Neural crest cell (in vitro differentiated cells): ENCODE measurements around the gene PNMA8B. TPM values are rescaled to one million over a fixed set of nuclear protein-coding genes. Genes with fewer than 3 reads are reported as not detected.

Source experiments
- DNase-seq: peaks from one replicate; pipeline ENCODE4 v3.0.0; 2021; ENCODE audit warnings: low read depth, mixed read lengths, low spot score
- H3K27ac Mint-ChIP-seq: one replicate; pipeline ENCODE4 v1.8.0; 2021; ENCODE audit warnings: mild to moderate bottlenecking, mixed read lengths; ENCODE audit not compliant: unreplicated experiment
- H3K27me3 Mint-ChIP-seq: 2 replicates; pipeline ENCODE4 v1.8.0; 2021; ENCODE audit warnings: low read depth, mild to moderate bottlenecking, mixed read lengths
- H3K36me3 Mint-ChIP-seq: 2 replicates; pipeline ENCODE4 v1.8.0; 2021; ENCODE audit warnings: low read depth, mild to moderate bottlenecking, mixed read lengths
- H3K4me1 Mint-ChIP-seq: 2 replicates; pipeline ENCODE4 v1.8.0; 2021; ENCODE audit warnings: mixed read lengths
- H3K4me3 Mint-ChIP-seq: one replicate; pipeline ENCODE4 v1.8.0; 2021; ENCODE audit warnings: mild to moderate bottlenecking, mixed read lengths
- H3K9me3 Mint-ChIP-seq: 2 replicates; pipeline ENCODE4 v1.8.0; 2021; ENCODE audit warnings: mixed read lengths
- total RNA-seq: library from RNA; stranded (reverse); gene quantifications from 2 replicates; pipeline ENCODE4 v1.2.1, GENCODE V29; 2021
- TF ChIP-seq, protein P1 (sequence below): fragments of 200-600 bp; sonication (generic); conservative IDR thresholded peaks from 2 replicates; pipeline ENCODE4 v1.5.0; 2021; ENCODE audit warnings: antibody characterized with exemption, mild to moderate bottlenecking

The PNMA8B gene
- total RNA-seq, 1 donor from 2014 or later, result 4.6 TPM

DNA sequence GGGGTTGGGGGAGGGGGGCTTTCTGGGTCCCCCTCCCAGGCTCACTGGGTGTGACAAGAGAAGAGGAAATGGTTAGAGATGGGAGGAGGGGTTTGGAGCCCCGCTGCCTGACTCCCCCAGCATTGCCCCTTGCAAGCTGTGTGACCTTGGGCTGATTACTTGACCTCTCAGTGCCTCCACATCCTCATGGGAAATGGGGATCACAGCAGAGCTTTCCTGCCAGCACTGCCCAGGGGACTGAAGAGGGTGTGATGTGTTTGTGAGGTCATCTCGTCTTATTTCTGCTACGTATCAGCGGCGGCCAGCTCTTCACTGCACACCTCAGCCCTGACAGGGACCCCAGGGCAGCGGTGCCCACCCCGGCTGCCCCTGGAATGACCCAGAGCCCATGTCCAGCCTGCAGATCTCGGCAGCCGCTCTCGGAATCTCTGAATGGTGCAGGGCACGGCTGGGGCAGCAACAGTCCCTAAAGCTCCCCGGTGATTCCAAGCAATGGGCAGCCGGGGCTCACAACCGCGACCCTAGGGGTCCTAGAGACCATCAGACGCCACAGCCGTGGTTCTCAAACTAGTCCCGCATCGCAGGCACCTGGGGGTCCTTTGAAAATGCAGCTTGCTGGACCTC lies 8.4 kb downstream of the PNMA8B start:
- DNase-seq, result no peak
- H3K9me3 Mint-ChIP-seq, result no peaks in the 10 kb centered on the region
- H3K36me3 Mint-ChIP-seq, result no peaks in the 10 kb centered on the region
- peak overlapping the region; percentile 80 for H3K4me3 Mint-ChIP-seq
- H3K27ac Mint-ChIP-seq, result no peak overlapping the region
- peaks cover 27% of the 10 kb centered on the region for H3K27me3 Mint-ChIP-seq
- peaks cover 34% of the 10 kb centered on the region for H3K4me1 Mint-ChIP-seq
- TF ChIP-seq, protein P1, sequence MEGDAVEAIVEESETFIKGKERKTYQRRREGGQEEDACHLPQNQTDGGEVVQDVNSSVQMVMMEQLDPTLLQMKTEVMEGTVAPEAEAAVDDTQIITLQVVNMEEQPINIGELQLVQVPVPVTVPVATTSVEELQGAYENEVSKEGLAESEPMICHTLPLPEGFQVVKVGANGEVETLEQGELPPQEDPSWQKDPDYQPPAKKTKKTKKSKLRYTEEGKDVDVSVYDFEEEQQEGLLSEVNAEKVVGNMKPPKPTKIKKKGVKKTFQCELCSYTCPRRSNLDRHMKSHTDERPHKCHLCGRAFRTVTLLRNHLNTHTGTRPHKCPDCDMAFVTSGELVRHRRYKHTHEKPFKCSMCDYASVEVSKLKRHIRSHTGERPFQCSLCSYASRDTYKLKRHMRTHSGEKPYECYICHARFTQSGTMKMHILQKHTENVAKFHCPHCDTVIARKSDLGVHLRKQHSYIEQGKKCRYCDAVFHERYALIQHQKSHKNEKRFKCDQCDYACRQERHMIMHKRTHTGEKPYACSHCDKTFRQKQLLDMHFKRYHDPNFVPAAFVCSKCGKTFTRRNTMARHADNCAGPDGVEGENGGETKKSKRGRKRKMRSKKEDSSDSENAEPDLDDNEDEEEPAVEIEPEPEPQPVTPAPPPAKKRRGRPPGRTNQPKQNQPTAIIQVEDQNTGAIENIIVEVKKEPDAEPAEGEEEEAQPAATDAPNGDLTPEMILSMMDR, result no peak

DNA sequence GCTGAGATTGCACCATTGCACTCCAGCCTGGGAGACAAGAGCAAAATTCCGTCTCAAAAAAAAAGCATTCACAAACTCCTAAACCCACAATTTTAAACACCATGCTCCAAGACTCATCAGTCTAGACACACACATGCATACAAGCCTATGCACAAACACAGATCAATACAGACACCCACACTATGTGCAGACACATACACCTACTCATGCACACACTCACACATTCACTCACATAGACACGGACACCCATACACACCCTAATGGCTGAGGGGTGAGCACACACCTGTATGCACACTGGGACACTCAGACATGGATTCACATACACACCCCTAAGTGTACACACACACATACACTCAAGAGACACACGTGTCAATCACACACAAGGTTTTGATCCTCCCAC lies 9.3 kb downstream of the PNMA8B start:
- H3K9me3 Mint-ChIP-seq, result no peaks in the 10 kb centered on the region
- H3K4me1 Mint-ChIP-seq, result peaks cover 41% of the 10 kb centered on the region
- no peak overlapping the region for H3K4me3 Mint-ChIP-seq
- no peaks in the 10 kb centered on the region for H3K36me3 Mint-ChIP-seq
- no peak for DNase-seq
- H3K27ac Mint-ChIP-seq, result no peak overlapping the region
- TF ChIP-seq, protein P1, result no peak
- H3K27me3 Mint-ChIP-seq, result peaks cover 27% of the 10 kb centered on the region

DNA sequence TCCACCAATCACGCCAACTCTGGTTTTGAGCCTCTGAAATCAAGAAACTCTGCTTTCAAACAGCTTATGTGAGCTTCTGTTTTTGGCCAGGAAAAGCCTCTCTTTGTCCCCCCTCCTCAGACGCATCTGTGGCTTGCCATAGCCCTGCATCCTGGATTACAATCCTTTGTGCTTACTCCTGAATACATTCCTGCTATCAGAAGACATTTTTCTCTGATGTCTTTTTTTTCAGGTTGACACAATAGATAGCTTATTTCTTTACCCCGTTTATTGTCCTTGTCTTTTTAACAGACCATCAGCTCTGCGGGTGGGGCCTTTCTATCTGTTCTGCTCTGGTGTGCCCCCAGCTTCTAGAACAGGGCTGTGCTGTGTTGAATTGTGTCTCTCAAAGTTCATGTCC lies 11.0 kb downstream of the PNMA8B start:
- Mint-ChIP-seq H3K4me3 (no peak overlapping the region), H3K4me1 (peaks cover 53% of the 10 kb centered on the region), H3K9me3 (no peaks in the 10 kb centered on the region), H3K27me3 (peaks cover 24% of the 10 kb centered on the region), H3K27ac (no peak overlapping the region), H3K36me3 (no peaks in the 10 kb centered on the region)
- TF ChIP-seq, protein P1, result no peak
- no peak for DNase-seq

DNA sequence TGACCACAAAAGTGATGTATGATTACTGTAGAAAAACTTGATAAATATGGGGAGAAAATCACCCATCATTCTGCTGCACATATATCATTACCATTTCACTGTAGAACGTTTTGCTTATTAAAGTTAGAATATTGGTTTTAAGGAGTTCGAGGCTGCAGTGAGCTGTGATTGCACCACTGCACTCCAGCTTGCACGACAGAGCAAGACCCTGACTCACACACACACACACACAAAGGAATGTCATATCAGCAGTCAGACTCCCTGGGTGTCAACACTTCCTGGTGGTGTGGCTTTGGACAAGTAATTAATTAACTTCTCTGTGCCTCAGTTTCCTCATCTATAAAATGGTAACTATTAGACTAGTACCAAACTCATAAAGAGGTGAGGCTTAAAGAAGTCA lies 13.0 kb downstream of the PNMA8B start:
- TF ChIP-seq, protein P1, result no peak
- Mint-ChIP-seq H3K9me3 (no peaks in the 10 kb centered on the region), H3K4me1 (peaks cover 54% of the 10 kb centered on the region), H3K27me3 (peaks cover 7% of the 10 kb centered on the region), H3K4me3 (no peak overlapping the region), H3K36me3 (no peaks in the 10 kb centered on the region), H3K27ac (peak overlapping the region; percentile 43)
- DNase-seq, result no peak

DNA sequence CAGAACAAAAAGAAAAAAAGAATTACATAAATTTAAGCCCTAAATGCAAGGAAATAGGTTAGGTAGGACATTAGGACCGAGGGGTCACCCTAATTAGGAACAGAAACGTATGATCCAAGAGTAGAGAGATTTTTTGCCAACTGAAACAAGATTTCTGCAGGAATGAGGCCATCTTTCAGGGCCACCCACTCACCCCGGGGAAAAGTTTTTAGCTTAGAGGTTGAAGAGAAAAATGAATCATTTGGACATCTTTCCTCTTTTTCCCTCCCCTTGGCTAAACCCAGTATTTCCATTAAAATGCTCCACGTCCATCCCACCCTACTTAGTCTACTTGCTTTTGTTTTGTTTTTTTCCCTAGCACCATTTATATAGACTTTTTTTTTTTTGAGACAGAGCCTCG lies 13.7 kb downstream of the PNMA8B start:
- Mint-ChIP-seq H3K9me3 (no peaks in the 10 kb centered on the region), H3K4me3 (no peak overlapping the region), H3K36me3 (no peaks in the 10 kb centered on the region), H3K27me3 (peaks cover 2% of the 10 kb centered on the region), H3K4me1 (peaks cover 47% of the 10 kb centered on the region), H3K27ac (no peak overlapping the region)
- DNase-seq, result no peak
- TF ChIP-seq, protein P1, result no peak
